Activated naive CD8-positive, alpha-beta T cell treated with anti-CD3 and anti-CD28 coated beads, Interleukin-2, amount 50 U/mL, for 24 hours (primary cell): ENCODE measurements around the gene HOXD13.

ENCODE experiments used
- ATAC-seq: fragments of 150-1000 bp; cut with Tn5 transposase; one replicate; pipeline ENCODE4 v1.10.0; 2021
- DNase-seq: peaks from one replicate; pipeline ENCODE4 v3.0.0; 2021
- H3K27ac Mint-ChIP-seq: one replicate; pipeline ENCODE4 v1.8.0; 2021; ENCODE audit warnings: mild to moderate bottlenecking, mixed read lengths
- H3K27me3 Mint-ChIP-seq: one replicate; pipeline ENCODE4 v1.8.0; 2021; ENCODE audit warnings: mixed read lengths
- H3K36me3 Mint-ChIP-seq: one replicate; pipeline ENCODE4 v1.8.0; 2021; ENCODE audit warnings: low read depth, mixed read lengths
- H3K4me1 Mint-ChIP-seq: one replicate; pipeline ENCODE4 v1.8.0; 2021; ENCODE audit warnings: mixed read lengths
- H3K4me3 Mint-ChIP-seq: one replicate; pipeline ENCODE4 v1.8.0; 2021; ENCODE audit warnings: mild to moderate bottlenecking, moderate library complexity, mixed read lengths
- H3K9me3 Mint-ChIP-seq: one replicate; pipeline ENCODE4 v1.8.0; 2021; ENCODE audit warnings: mixed read lengths

HOXD13 gene

GRCh38 chr2:176114930-176115625 lies 22.6 kb downstream of the HOXD13 start:
- H3K4me1 Mint-ChIP-seq: peaks cover 4% of the 10 kb centered on the region
- no peak overlapping the region for H3K27ac Mint-ChIP-seq
- ATAC-seq (no peak), DNase-seq (no peak)
- H3K36me3 Mint-ChIP-seq: peaks cover 7% of the 10 kb centered on the region
- H3K9me3 Mint-ChIP-seq: peaks cover 19% of the 10 kb centered on the region
- no peak overlapping the region for H3K4me3 Mint-ChIP-seq
- H3K27me3 Mint-ChIP-seq: peaks cover 94% of the 10 kb centered on the region

- Mint-ChIP-seq H3K27me3 (peaks cover 94% of the 10 kb centered on the region), H3K4me1 (peaks cover 4% of the 10 kb centered on the region), H3K27ac (no peak within 1 kb of the TSS), H3K9me3 (peaks cover 19% of the 10 kb centered on the region), H3K36me3 (peaks cover 6% of the 10 kb centered on the region), H3K4me3 (no peak within 1 kb of the TSS)
- ATAC-seq: no peak
- DNase-seq: no peak
Measured at GRCh38 chr2:176115883-176116813, 23.6 kb downstream of the HOXD13 start, which contains the start of gene HOXD10. Gene HOXD10 (plus strand): TSS chr2:176116778. CDS start chr2:176116834, 56 bp downstream.

- no peak for DNase-seq
- no peak overlapping the region for H3K27ac Mint-ChIP-seq
Measured at GRCh38 chr2:176117162-176117822, 24.8 kb downstream of the HOXD13 start.

GRCh38 chr2:176117823-176118371 lies 25.4 kb downstream of the HOXD13 start:
- H3K27me3 Mint-ChIP-seq: peaks cover 86% of the 10 kb centered on the region
- peaks cover 19% of the 10 kb centered on the region for H3K9me3 Mint-ChIP-seq
- H3K27ac Mint-ChIP-seq: no peak overlapping the region
- H3K4me3 Mint-ChIP-seq: no peak overlapping the region
- peaks cover 6% of the 10 kb centered on the region for H3K4me1 Mint-ChIP-seq
- peaks cover 5% of the 10 kb centered on the region for H3K36me3 Mint-ChIP-seq
- no peak for ATAC-seq
- DNase-seq: no peak

More at GRCh38 chr2:176117162-176117822, 24.8 kb downstream of the HOXD13 start:
- H3K4me1 Mint-ChIP-seq: peaks cover 4% of the 10 kb centered on the region
- H3K9me3 Mint-ChIP-seq: peaks cover 19% of the 10 kb centered on the region
- ATAC-seq: no peak
- peaks cover 5% of the 10 kb centered on the region for H3K36me3 Mint-ChIP-seq
- peaks cover 89% of the 10 kb centered on the region for H3K27me3 Mint-ChIP-seq
- no peak overlapping the region for H3K4me3 Mint-ChIP-seq

- Mint-ChIP-seq H3K4me3 (no peak overlapping the region), H3K9me3 (peaks cover 12% of the 10 kb centered on the region), H3K4me1 (peaks cover 7% of the 10 kb centered on the region), H3K27me3 (peaks cover 84% of the 10 kb centered on the region), H3K27ac (no peak overlapping the region), H3K36me3 (peaks cover 5% of the 10 kb centered on the region)
- ATAC-seq: no peak
- no peak for DNase-seq
Measured at GRCh38 chr2:176118601-176119339, 26.2 kb downstream of the HOXD13 start.

DNA sequence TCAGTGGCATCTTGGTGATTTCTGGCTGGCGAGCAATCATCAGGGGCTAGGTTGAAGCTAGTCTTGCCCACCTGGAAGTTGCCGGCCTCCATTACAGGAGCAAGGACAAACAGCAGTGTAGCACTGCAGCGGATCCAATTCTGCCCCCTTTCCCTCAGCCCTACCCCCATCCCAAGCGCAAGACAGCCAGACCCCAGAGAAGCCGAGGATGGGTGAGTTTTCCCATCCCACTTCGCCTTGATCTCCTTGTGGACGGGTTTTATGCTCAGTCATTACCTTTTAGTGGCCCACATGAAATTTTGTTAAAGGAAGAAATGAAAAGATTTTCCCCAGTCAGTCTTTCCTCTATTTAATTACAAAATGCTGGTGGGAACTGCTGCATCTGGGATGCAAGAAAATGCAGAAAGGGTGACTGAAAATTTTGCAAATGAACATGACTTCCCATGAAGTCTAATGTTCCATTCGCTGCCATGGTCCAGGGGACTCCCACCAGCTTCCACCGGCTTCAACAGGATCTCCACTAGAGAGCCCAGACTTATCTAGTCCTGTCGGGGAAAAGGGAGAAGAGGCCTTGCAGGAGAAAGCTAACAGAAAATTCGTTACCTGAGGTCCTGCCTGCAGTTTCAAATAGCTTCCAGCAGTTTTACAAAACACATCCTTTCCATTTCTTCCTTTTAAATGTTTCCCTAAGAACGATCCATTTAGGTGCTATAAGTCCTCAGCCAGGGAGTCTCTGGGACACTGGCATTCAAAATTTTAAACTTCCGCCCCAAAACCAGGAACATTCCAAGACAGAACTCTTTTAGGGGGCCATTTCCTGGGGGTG lies 28.1 kb downstream of the HOXD13 start:
- Mint-ChIP-seq H3K9me3 (peaks cover 11% of the 10 kb centered on the region), H3K36me3 (peaks cover 5% of the 10 kb centered on the region), H3K27me3 (peaks cover 85% of the 10 kb centered on the region), H3K4me1 (peaks cover 9% of the 10 kb centered on the region), H3K27ac (no peak overlapping the region), H3K4me3 (no peak overlapping the region)
- DNase-seq (no peak), ATAC-seq (no peak)

- H3K4me3 Mint-ChIP-seq: no peak overlapping the region
- H3K4me1 Mint-ChIP-seq: peaks cover 9% of the 10 kb centered on the region
- no peak overlapping the region for H3K27ac Mint-ChIP-seq
- no peak for ATAC-seq
- H3K9me3 Mint-ChIP-seq: peaks cover 8% of the 10 kb centered on the region
- H3K27me3 Mint-ChIP-seq: peaks cover 84% of the 10 kb centered on the region
- no peak for DNase-seq
- H3K36me3 Mint-ChIP-seq: peaks cover 4% of the 10 kb centered on the region
Measured at GRCh38 chr2:176121190-176122051, 28.9 kb downstream of the HOXD13 start.

GRCh38 chr2:176122052-176122682 lies 29.6 kb downstream of the HOXD13 start:
- peak overlapping the region; percentile 26 for H3K4me3 Mint-ChIP-seq

GRCh38 chr2:176122683-176123410 lies 30.3 kb downstream of the HOXD13 start, which contains the start of gene HOXD9:
Gene HOXD9 (plus strand): TSS chr2:176122719. CDS start chr2:176122769, 50 bp downstream.
- Mint-ChIP-seq H3K4me1 (peaks cover 15% of the 10 kb centered on the region), H3K9me3 (peaks cover 8% of the 10 kb centered on the region), H3K36me3 (peaks cover 4% of the 10 kb centered on the region), H3K27me3 (peaks cover 86% of the 10 kb centered on the region), H3K4me3 (peak within 1 kb of the TSS; percentile 26), H3K27ac (peak within 1 kb of the TSS; percentile 35)
- DNase-seq (no peak), ATAC-seq (peak; percentile 15)

More at GRCh38 chr2:176122052-176122682, 29.6 kb downstream of the HOXD13 start:
- no peak overlapping the region for H3K27ac Mint-ChIP-seq
- peaks cover 11% of the 10 kb centered on the region for H3K4me1 Mint-ChIP-seq
- peaks cover 8% of the 10 kb centered on the region for H3K9me3 Mint-ChIP-seq
- H3K36me3 Mint-ChIP-seq: peaks cover 4% of the 10 kb centered on the region
- H3K27me3 Mint-ChIP-seq: peaks cover 84% of the 10 kb centered on the region
- no peak for DNase-seq
- no peak for ATAC-seq

GRCh38 chr2:176123411-176124109 lies 31.0 kb downstream of the HOXD13 start:
- Mint-ChIP-seq H3K9me3 (peaks cover 5% of the 10 kb centered on the region), H3K4me1 (peaks cover 18% of the 10 kb centered on the region), H3K27ac (peak overlapping the region; percentile 35), H3K36me3 (peaks cover 4% of the 10 kb centered on the region), H3K4me3 (no peak overlapping the region), H3K27me3 (peaks cover 86% of the 10 kb centered on the region)
- ATAC-seq (no peak), DNase-seq (no peak)
